ENCODE results near the gene LGR5. TPM values are rescaled to one million over a fixed set of nuclear protein-coding genes. Genes with fewer than 3 reads are reported as not detected.

The LGR5 gene
- total and polyA plus RNA-seq, 9 of the 15 experiments (the other 6 are each of a cell fraction or from before 2014, with no cell fraction given) = not detected

GRCh38 chr12:71509705-71510104, 70.1 kb downstream of the LGR5 start:
- no peak for TF ChIP-seq ZNF644 (tag; IDR thresholded peaks at IDR 0.05; ENCODE audit: low read depth)
- TF ChIP-seq CHAMP1 (IDR thresholded peaks at IDR 0.05) = no peak
- TF ChIP-seq DLX4 (CRISPR knock-in tag; IDR thresholded peaks at IDR 0.05) = no peak
- no peak for TF ChIP-seq XRCC3 (IDR thresholded peaks at IDR 0.05)
- no peak for TF ChIP-seq RBM39 (optimal IDR thresholded peaks at IDR 0.05; ENCODE audit: low read depth, low read length)
- TF ChIP-seq SPI1 (IDR thresholded peaks at IDR 0.05; ENCODE audit: borderline replicate concordance, low read depth, low read length) = no peak
- TF ChIP-seq, protein P1, sequence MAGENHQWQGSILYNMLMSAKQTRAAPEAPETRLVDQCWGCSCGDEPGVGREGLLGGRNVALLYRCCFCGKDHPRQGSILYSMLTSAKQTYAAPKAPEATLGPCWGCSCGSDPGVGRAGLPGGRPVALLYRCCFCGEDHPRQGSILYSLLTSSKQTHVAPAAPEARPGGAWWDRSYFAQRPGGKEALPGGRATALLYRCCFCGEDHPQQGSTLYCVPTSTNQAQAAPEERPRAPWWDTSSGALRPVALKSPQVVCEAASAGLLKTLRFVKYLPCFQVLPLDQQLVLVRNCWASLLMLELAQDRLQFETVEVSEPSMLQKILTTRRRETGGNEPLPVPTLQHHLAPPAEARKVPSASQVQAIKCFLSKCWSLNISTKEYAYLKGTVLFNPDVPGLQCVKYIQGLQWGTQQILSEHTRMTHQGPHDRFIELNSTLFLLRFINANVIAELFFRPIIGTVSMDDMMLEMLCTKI (IDR thresholded peaks at IDR 0.05; ENCODE audit: partially characterized antibody) = no peak
- TF ChIP-seq WHSC1 (IDR thresholded peaks at IDR 0.05; ENCODE audit: low read length) = no peak
- H3K79me2 ChIP-seq (ENCODE audit: control insufficient read depth, insufficient read depth, low read length) = no peaks in the 10 kb centered on the region
- DNase-seq (ENCODE audit: extremely low read depth in 1 of 4, low spot score in 3 of 4) = no peak
- no peak overlapping the region for H3K27ac ChIP-seq (ENCODE audit: extremely low read depth, low read depth, low read length)
- no peak overlapping the region for H3K4me3 ChIP-seq
- 0% methylated on average over 3 of the region's 3 CpGs for WGBS (ENCODE audit: insufficient coverage, low coverage, missing lambda C conversion rate)
- no peak overlapping the region for H2AFZ ChIP-seq (ENCODE audit: low read depth, low read length)
- no peak for FAIRE-seq
- no peak overlapping the region for H3K9ac ChIP-seq (ENCODE audit: insufficient read depth in 1 of 2, low read depth in 2 of 2, low read length in 2 of 2)
- H3K9me1 ChIP-seq (ENCODE audit: control insufficient read depth, insufficient read depth, low read length) = no peaks in the 10 kb centered on the region
- intact Hi-C loops (cut with micrococcal nuclease) = no loop called here
- H4K20me1 ChIP-seq (replicated peaks; ENCODE audit: control insufficient read depth, insufficient read depth, low read length) = no peaks in the 10 kb centered on the region
- no peak overlapping the region for H3K4me2 ChIP-seq (ENCODE audit: insufficient read depth, low read length)
- no peak for ATAC-seq
- H3K4me1 ChIP-seq (replicated peaks in 1 of 2; ENCODE audit: control insufficient read depth in 2 of 2, insufficient read depth in 2 of 2, low read length in 2 of 2) = no peaks in the 10 kb centered on the region
- in situ Hi-C loops (cut with MboI) = no loop called here
- H3K9me3 ChIP-seq (replicated peaks; ENCODE audit: control insufficient read depth, insufficient read depth, low read depth, low read length) = no peaks in the 10 kb centered on the region
- POLR2A ChIA-PET = interaction anchor here (1.4 kb wide), 1 partner anchor 12 kb away, joined by 3 read pairs; no protein-coding TSS in a partner anchor
- H3K36me3 ChIP-seq (ENCODE audit: control insufficient read depth, insufficient read depth, low read length) = no peaks in the 10 kb centered on the region
- CTCF ChIA-PET (ENCODE audit: low intra/inter-chr PET ratio) = no interaction called here
- no TSS peak for BruUV-seq (replicated peaks)
- peaks cover 0 to 14% of the 10 kb centered on the region in 2 experiments; a peak in 2 of 5 replicates for H3K27me3 ChIP-seq (ENCODE audit: control insufficient read depth in 2 of 2, insufficient read depth in 2 of 2, low read length in 2 of 2)

Data from K562 (cell line).